Jurkat, Clone E6-1 (cell line): ENCODE data around the gene SLC26A1.
"Not testable (repeated sequence)": the region's sequence is repeated elsewhere in the genome, so short reads cannot be mapped to it uniquely, and the experiment has no call there.

Experiments
- DNase-seq: peaks from one replicate; pipeline ENCODE4 v3.0.0-alpha.2; 2011; ENCODE audit warnings: low read depth, low spot score
- H3K4me3 ChIP-seq: 2 replicates; pipeline ENCODE4 v1.5.1; 2011; ENCODE audit warnings: mild to moderate bottlenecking, low read length, control low read depth, moderate library complexity

Gene SLC26A1

GRCh38 chr4:1002131-1002630 lies 9.0 kb upstream of the SLC26A1 start:
- DNase-seq: no peak
- no peak overlapping the region for H3K4me3 ChIP-seq

GRCh38 chr4:1001561-1002130 lies 8.4 kb upstream of the SLC26A1 start:
- no peak for DNase-seq
- no peak overlapping the region for H3K4me3 ChIP-seq

- no peak overlapping the region for H3K4me3 ChIP-seq
- DNase-seq: no peak
Measured at GRCh38 chr4:1000686-1001260, 7.6 kb upstream of the SLC26A1 start.

- no peak overlapping the region for H3K4me3 ChIP-seq
- no peak for DNase-seq
Measured at GRCh38 chr4:999882-1000425, 6.8 kb upstream of the SLC26A1 start.

GRCh38 chr4:999240-999863 lies 6.1 kb upstream of the SLC26A1 start:
- not testable (repeated sequence) for DNase-seq, H3K4me3 ChIP-seq

GRCh38 chr4:998096-998691 lies 5.0 kb upstream of the SLC26A1 start:
- no peak overlapping the region for H3K4me3 ChIP-seq
- DNase-seq: no peak

GRCh38 chr4:997375-998071 lies 4.3 kb upstream of the SLC26A1 start:
- H3K4me3 ChIP-seq: no peak overlapping the region

GRCh38 chr4:996997-997374 lies 3.8 kb upstream of the SLC26A1 start:
- DNase-seq: no peak
- no peak overlapping the region for H3K4me3 ChIP-seq

More at GRCh38 chr4:997375-998071, 4.3 kb upstream of the SLC26A1 start:
- no peak for DNase-seq

- H3K4me3 ChIP-seq: no peak overlapping the region
- DNase-seq: no peak
Measured at GRCh38 chr4:996030-996996, 3.1 kb upstream of the SLC26A1 start.

- DNase-seq: no peak
- no peak overlapping the region for H3K4me3 ChIP-seq
Measured at GRCh38 chr4:995311-996026, 2.3 kb upstream of the SLC26A1 start.

- H3K4me3 ChIP-seq: no peak overlapping the region
- DNase-seq: no peak
Measured at GRCh38 chr4:992297-993110, 700 bp downstream of the SLC26A1 start.

- no peak overlapping the region for H3K4me3 ChIP-seq
- no peak for DNase-seq
Measured at GRCh38 chr4:991451-992296, 1.5 kb downstream of the SLC26A1 start.

- no peak for DNase-seq
- no peak overlapping the region for H3K4me3 ChIP-seq
Measured at GRCh38 chr4:990746-991367, 2.3 kb downstream of the SLC26A1 start.

- no peak overlapping the region for H3K4me3 ChIP-seq
- DNase-seq: no peak
Measured at GRCh38 chr4:989722-990471, 3.3 kb downstream of the SLC26A1 start.
